ENCODE results near the gene ZMYND8.
A peak's percentile ranks its signal among the peaks of the same experiment; 100 is the strongest.

ZMYND8 gene

GRCh38 chr20:47235111-47235510 is 121.4 kb downstream of the ZMYND8 start:
- H3K4me1 Mint-ChIP-seq (ENCODE audit: low read depth) = peaks cover 2% of the 10 kb centered on the region
- H3K27me3 Mint-ChIP-seq = no peaks in the 10 kb centered on the region
- H3K9me3 Mint-ChIP-seq = no peaks in the 10 kb centered on the region
- H3K36me3 Mint-ChIP-seq (ENCODE audit: low read depth) = peaks cover 89% of the 10 kb centered on the region
- no peak for DNase-seq
- H3K27ac Mint-ChIP-seq = no peak overlapping the region
- H3K4me3 Mint-ChIP-seq = no peak overlapping the region

GRCh38 chr20:47233333-47234188 is 122.9 kb downstream of the ZMYND8 start:
- H3K36me3 Mint-ChIP-seq (ENCODE audit: low read depth) = peaks cover 89% of the 10 kb centered on the region
- no peak for DNase-seq
- no peaks in the 10 kb centered on the region for H3K27me3 Mint-ChIP-seq
- H3K4me3 Mint-ChIP-seq = no peak overlapping the region
- H3K4me1 Mint-ChIP-seq (ENCODE audit: low read depth) = peaks cover 2% of the 10 kb centered on the region
- no peaks in the 10 kb centered on the region for H3K9me3 Mint-ChIP-seq
- H3K27ac Mint-ChIP-seq = no peak overlapping the region

- Mint-ChIP-seq H3K36me3 (ENCODE audit: low read depth) (peaks cover 88% of the 10 kb centered on the region), H3K4me1 (ENCODE audit: low read depth) (peaks cover 2% of the 10 kb centered on the region), H3K27ac (peak overlapping the region; percentile 57), H3K27me3 (no peaks in the 10 kb centered on the region), H3K9me3 (no peaks in the 10 kb centered on the region), H3K4me3 (no peak overlapping the region)
- DNase-seq = no peak
These were observed 124.0 kb downstream of the ZMYND8 start for GRCh38 chr20:47232518-47232917.

GRCh38 chr20:47231382-47232039 is 125.0 kb downstream of the ZMYND8 start:
- H3K36me3 Mint-ChIP-seq (ENCODE audit: low read depth) = peaks cover 88% of the 10 kb centered on the region
- DNase-seq = no peak
- H3K27me3 Mint-ChIP-seq = no peaks in the 10 kb centered on the region
- no peak overlapping the region for H3K4me3 Mint-ChIP-seq
- H3K27ac Mint-ChIP-seq = no peak overlapping the region
- H3K9me3 Mint-ChIP-seq = no peaks in the 10 kb centered on the region
- peaks cover 2% of the 10 kb centered on the region for H3K4me1 Mint-ChIP-seq (ENCODE audit: low read depth)

GRCh38 chr20:47230811-47231256 is 125.7 kb downstream of the ZMYND8 start:
- no peak for DNase-seq
- no peak overlapping the region for H3K4me3 Mint-ChIP-seq

GRCh38 chr20:47228654-47229053 is 127.8 kb downstream of the ZMYND8 start:
- DNase-seq = no peak
- Mint-ChIP-seq H3K4me1 (ENCODE audit: low read depth) (peaks cover 2% of the 10 kb centered on the region), H3K27ac (peak overlapping the region; percentile 2), H3K4me3 (no peak overlapping the region), H3K36me3 (ENCODE audit: low read depth) (peaks cover 89% of the 10 kb centered on the region), H3K9me3 (no peaks in the 10 kb centered on the region), H3K27me3 (no peaks in the 10 kb centered on the region)

More at GRCh38 chr20:47230811-47231256, 125.7 kb downstream of the ZMYND8 start:
- no peak overlapping the region for H3K27ac Mint-ChIP-seq
- peaks cover 2% of the 10 kb centered on the region for H3K4me1 Mint-ChIP-seq (ENCODE audit: low read depth)
- H3K27me3 Mint-ChIP-seq = no peaks in the 10 kb centered on the region
- H3K36me3 Mint-ChIP-seq (ENCODE audit: low read depth) = peaks cover 88% of the 10 kb centered on the region
- no peaks in the 10 kb centered on the region for H3K9me3 Mint-ChIP-seq

GRCh38 chr20:47227576-47227975 is 128.9 kb downstream of the ZMYND8 start:
- Mint-ChIP-seq H3K4me1 (ENCODE audit: low read depth) (peaks cover 2% of the 10 kb centered on the region), H3K9me3 (no peaks in the 10 kb centered on the region), H3K27me3 (no peaks in the 10 kb centered on the region), H3K27ac (peak overlapping the region; percentile 22), H3K4me3 (no peak overlapping the region), H3K36me3 (ENCODE audit: low read depth) (peaks cover 87% of the 10 kb centered on the region)
- DNase-seq = no peak

GRCh38 chr20:47227119-47227518 is 129.4 kb downstream of the ZMYND8 start:
- no peaks in the 10 kb centered on the region for H3K9me3 Mint-ChIP-seq
- H3K4me3 Mint-ChIP-seq = no peak overlapping the region
- peaks cover 89% of the 10 kb centered on the region for H3K36me3 Mint-ChIP-seq (ENCODE audit: low read depth)
- H3K27me3 Mint-ChIP-seq = no peaks in the 10 kb centered on the region
- H3K27ac Mint-ChIP-seq = no peak overlapping the region
- DNase-seq = no peak
- H3K4me1 Mint-ChIP-seq (ENCODE audit: low read depth) = peaks cover 3% of the 10 kb centered on the region

GRCh38 chr20:47225458-47225857 is 131.0 kb downstream of the ZMYND8 start:
- H3K9me3 Mint-ChIP-seq = no peaks in the 10 kb centered on the region
- H3K27ac Mint-ChIP-seq = peak overlapping the region; percentile 58

GRCh38 chr20:47224857-47225256 is 131.6 kb downstream of the ZMYND8 start:
- no peaks in the 10 kb centered on the region for H3K27me3 Mint-ChIP-seq
- no peaks in the 10 kb centered on the region for H3K9me3 Mint-ChIP-seq
- DNase-seq = no peak
- H3K4me1 Mint-ChIP-seq (ENCODE audit: low read depth) = peaks cover 1% of the 10 kb centered on the region
- peak overlapping the region; percentile 58 for H3K27ac Mint-ChIP-seq
- H3K4me3 Mint-ChIP-seq = no peak overlapping the region
- H3K36me3 Mint-ChIP-seq (ENCODE audit: low read depth) = peaks cover 94% of the 10 kb centered on the region

More at GRCh38 chr20:47225458-47225857, 131.0 kb downstream of the ZMYND8 start:
- peaks cover 1% of the 10 kb centered on the region for H3K4me1 Mint-ChIP-seq (ENCODE audit: low read depth)
- no peaks in the 10 kb centered on the region for H3K27me3 Mint-ChIP-seq
- no peak for DNase-seq
- no peak overlapping the region for H3K4me3 Mint-ChIP-seq
- peaks cover 91% of the 10 kb centered on the region for H3K36me3 Mint-ChIP-seq (ENCODE audit: low read depth)

- DNase-seq = no peak
- Mint-ChIP-seq H3K36me3 (ENCODE audit: low read depth) (peaks cover 94% of the 10 kb centered on the region), H3K4me1 (ENCODE audit: low read depth) (peaks cover 1% of the 10 kb centered on the region), H3K9me3 (no peaks in the 10 kb centered on the region), H3K27ac (peak overlapping the region; percentile 58), H3K27me3 (no peaks in the 10 kb centered on the region), H3K4me3 (no peak overlapping the region)
These were observed 132.2 kb downstream of the ZMYND8 start for GRCh38 chr20:47224300-47224791.

GRCh38 chr20:47223896-47224295 is 132.6 kb downstream of the ZMYND8 start:
- H3K27me3 Mint-ChIP-seq = no peaks in the 10 kb centered on the region
- H3K4me3 Mint-ChIP-seq = no peak overlapping the region
- DNase-seq = no peak
- no peaks in the 10 kb centered on the region for H3K9me3 Mint-ChIP-seq
- peaks cover 91% of the 10 kb centered on the region for H3K36me3 Mint-ChIP-seq (ENCODE audit: low read depth)
- H3K4me1 Mint-ChIP-seq (ENCODE audit: low read depth) = peaks cover 1% of the 10 kb centered on the region
- peak overlapping the region; percentile 76 for H3K27ac Mint-ChIP-seq

- Mint-ChIP-seq H3K9me3 (no peaks in the 10 kb centered on the region), H3K4me1 (ENCODE audit: low read depth) (peaks cover 4% of the 10 kb centered on the region), H3K27me3 (no peaks in the 10 kb centered on the region), H3K27ac (peak overlapping the region; percentile 47), H3K4me3 (no peak overlapping the region), H3K36me3 (ENCODE audit: low read depth) (peaks cover 92% of the 10 kb centered on the region)
- DNase-seq = no peak
These were observed 133.9 kb downstream of the ZMYND8 start for GRCh38 chr20:47222468-47223119.

- no peak for DNase-seq
- H3K27me3 Mint-ChIP-seq = no peaks in the 10 kb centered on the region
- peaks cover 4% of the 10 kb centered on the region for H3K4me1 Mint-ChIP-seq (ENCODE audit: low read depth)
- H3K4me3 Mint-ChIP-seq = no peak overlapping the region
- no peaks in the 10 kb centered on the region for H3K9me3 Mint-ChIP-seq
- peaks cover 90% of the 10 kb centered on the region for H3K36me3 Mint-ChIP-seq (ENCODE audit: low read depth)
- H3K27ac Mint-ChIP-seq = peak overlapping the region; percentile 20
These were observed 135.4 kb downstream of the ZMYND8 start for GRCh38 chr20:47221036-47221625.

All from activated T-cell treated with anti-CD3 and anti-CD28 coated beads, Interleukin-2, amount 50 U/mL, for 24 hours (primary cell).